Neural cell (in vitro differentiated cells): Measurements from ENCODE around the gene MYBPC1. TPM values are rescaled to one million over a fixed set of nuclear protein-coding genes. Genes with fewer than 3 reads are reported as not detected.
"Not testable (repeated sequence)": the region's sequence is repeated elsewhere in the genome, so short reads cannot be mapped to it uniquely, and the experiment has no call there.

Experiments
- H2AFZ ChIP-seq: fragments of 200-600, 300-800 bp; sonication (generic), shearing (Covaris generic); 2 replicates; pipeline ENCODE4 v1.6.0; 2014; ENCODE audit warnings: low read depth, mild to moderate bottlenecking, antibody characterized with exemption, low read length, moderate library complexity
- H3F3A ChIP-seq: fragments of 200-600 bp; shearing (Covaris generic); 2 replicates; pipeline ENCODE4 v1.6.1; 2016; ENCODE audit warnings: mild to moderate bottlenecking, moderate library complexity, mixed read lengths, antibody characterized with exemption, low read length; ENCODE audit not compliant: insufficient read depth, poor library complexity, severe bottlenecking
- H3K27ac ChIP-seq: fragments of 200-600, 300-800 bp; sonication (generic), shearing (Covaris generic); 2 replicates; pipeline ENCODE4 v1.5.1; 2014; ENCODE audit warnings: mild to moderate bottlenecking, low read length, moderate library complexity
- H3K27me3 ChIP-seq: fragments of 300-800, 200-600 bp; sonication (generic), shearing (Covaris generic); 2 replicates; pipeline ENCODE4 v1.6.0; 2014; ENCODE audit warnings: mild to moderate bottlenecking, low read depth, low read length, moderate library complexity; ENCODE audit not compliant: insufficient read depth
- H3K36me3 ChIP-seq: fragments of 300-800, 200-600 bp; sonication (generic), shearing (Covaris generic); 2 replicates; pipeline ENCODE4 v1.5.1; 2014; ENCODE audit warnings: mild to moderate bottlenecking, antibody characterized with exemption, low read length, moderate library complexity; ENCODE audit not compliant: insufficient read depth
- H3K4me2 ChIP-seq: fragments of 300-800, 200-600 bp; sonication (generic), shearing (Covaris generic); 2 replicates; pipeline ENCODE4 v1.6.0; 2014; ENCODE audit warnings: mild to moderate bottlenecking, low read length
- H3K4me3 ChIP-seq: fragments of 300-800, 200-600 bp; sonication (generic), shearing (Covaris generic); 2 replicates; pipeline ENCODE4 v1.5.1; 2014; ENCODE audit warnings: mild to moderate bottlenecking, low read length, moderate library complexity
- H3K79me2 ChIP-seq: fragments of 200-600 bp; shearing (Covaris generic); replicated peaks from 2 replicates; pipeline ENCODE4 v1.6.0; 2014; ENCODE audit warnings: mild to moderate bottlenecking, low read length, moderate library complexity; ENCODE audit not compliant: insufficient read depth
- H3K9ac ChIP-seq: fragments of 300-800, 200-600 bp; sonication (generic), shearing (Covaris generic); 2 replicates; pipeline ENCODE4 v1.6.1; 2016; ENCODE audit warnings: mild to moderate bottlenecking, low read length, mixed read lengths
- H3K9me2 ChIP-seq: fragments of 200-600 bp; shearing (Covaris generic); 2 replicates; pipeline ENCODE4 v1.6.1; 2016; ENCODE audit warnings: mild to moderate bottlenecking, low read length, mixed read lengths; ENCODE audit not compliant: insufficient read depth
- H3K9me3 ChIP-seq: fragments of 200-600, 300-800 bp; sonication (generic), shearing (Covaris generic); 2 replicates; pipeline ENCODE4 v1.6.1; 2016; ENCODE audit warnings: mild to moderate bottlenecking, mixed run types, low read length, moderate library complexity, mixed read lengths
- H4K20me1 ChIP-seq: fragments of 200-600 bp; shearing (Covaris generic); 2 replicates; pipeline ENCODE4 v1.6.1; 2016; ENCODE audit warnings: mild to moderate bottlenecking, mixed run types; ENCODE audit not compliant: insufficient read depth
- CTCF ChIP-seq: fragments of 450-650 bp; IDR thresholded peaks from 2 replicates; pipeline ENCODE4 v1.5.1; 2014; ENCODE audit warnings: antibody characterized with exemption, mild to moderate bottlenecking, moderate library complexity; ENCODE audit not compliant: poor library complexity, severe bottlenecking
- EP300 ChIP-seq: fragments of 450-650 bp; conservative IDR thresholded peaks from 2 replicates; pipeline ENCODE4 v1.6.1; 2014; ENCODE audit warnings: antibody characterized with exemption, mild to moderate bottlenecking, moderate library complexity; ENCODE audit not compliant: poor library complexity, severe bottlenecking
- EZH2 ChIP-seq: fragments of 200-600, 300-800 bp; shearing (Covaris generic), sonication (generic); IDR thresholded peaks from 2 replicates; pipeline ENCODE4 v1.6.1; 2014; ENCODE audit warnings: antibody characterized with exemption, low read length, borderline replicate concordance, mild to moderate bottlenecking; ENCODE audit not compliant: insufficient read depth, poor library complexity, severe bottlenecking
- MXI1 ChIP-seq: fragments of 450-650 bp; conservative IDR thresholded peaks from 2 replicates; pipeline ENCODE4 v1.6.1; 2014; ENCODE audit warnings: antibody characterized with exemption, mild to moderate bottlenecking; ENCODE audit not compliant: poor library complexity, severe bottlenecking
- POLR2AphosphoS5 ChIP-seq: IDR thresholded peaks from 2 replicates; pipeline ENCODE4 v1.6.1; 2012
- RAD21 ChIP-seq: fragments of 450-650 bp; conservative IDR thresholded peaks from 2 replicates; pipeline ENCODE4 v1.6.1; 2014; ENCODE audit warnings: antibody characterized with exemption, mild to moderate bottlenecking, moderate library complexity
- REST ChIP-seq: IDR thresholded peaks from 2 replicates; pipeline ENCODE4 v1.6.1; 2012; ENCODE audit warnings: borderline replicate concordance
- SMC3 ChIP-seq: fragments of 450-650 bp; conservative IDR thresholded peaks from 2 replicates; pipeline ENCODE4 v1.6.1; 2014; ENCODE audit warnings: antibody characterized with exemption, mild to moderate bottlenecking, moderate library complexity; ENCODE audit not compliant: poor library complexity
- TAF1 ChIP-seq: IDR thresholded peaks from 2 replicates; pipeline ENCODE4 v1.6.1; 2012; ENCODE audit warnings: low read depth
- polyA plus RNA-seq: library from polyadenylated mRNA; depleted of rRNA; stranded (reverse); fragments of >200 nt; gene quantifications from 2 replicates; pipeline ENCODE4 v1.2.3, GENCODE V29; 2014

The MYBPC1 gene
- polyA plus RNA-seq, 1 donor from 2014 or later = not detected

GRCh38 chr12:101660662-101661061, 65.9 kb downstream of the MYBPC1 start:
- H3K9me2 ChIP-seq, H3K4me3 ChIP-seq, H2AFZ ChIP-seq, H3K9me3 ChIP-seq, H3K9ac ChIP-seq, H3K36me3 ChIP-seq, H3K79me2 ChIP-seq, H3K27ac ChIP-seq, H3K4me2 ChIP-seq, H3K27me3 ChIP-seq, H3F3A ChIP-seq, H4K20me1 ChIP-seq: not testable (repeated sequence)

- no peaks in the 10 kb centered on the region for H3K36me3 ChIP-seq
Observed at GRCh38 chr12:101663298-101663697, 68.5 kb downstream of the MYBPC1 start.

More at GRCh38 chr12:101663298-101663697, 68.5 kb downstream of the MYBPC1 start:
- no peak for TF ChIP-seq RAD21
- TF ChIP-seq CTCF = no peak
- TF ChIP-seq EZH2 = no peak
- TF ChIP-seq REST = no peak
- no peak for TF ChIP-seq SMC3
- no peak for TF ChIP-seq MXI1
- no peak for TF ChIP-seq EP300
- no peak for TF ChIP-seq TAF1
- no peak for TF ChIP-seq POLR2AphosphoS5
- H3K9ac ChIP-seq = no peak overlapping the region
- H3K9me3 ChIP-seq = no peaks in the 10 kb centered on the region
- no peaks in the 10 kb centered on the region for H3F3A ChIP-seq
- H3K79me2 ChIP-seq = no peaks in the 10 kb centered on the region
- H3K27ac ChIP-seq = no peak overlapping the region
- H3K4me3 ChIP-seq = no peak overlapping the region
- no peaks in the 10 kb centered on the region for H3K9me2 ChIP-seq
- H4K20me1 ChIP-seq = no peaks in the 10 kb centered on the region
- no peak overlapping the region for H3K4me2 ChIP-seq
- no peak overlapping the region for H2AFZ ChIP-seq
- no peaks in the 10 kb centered on the region for H3K27me3 ChIP-seq
